Gastrocnemius medialis (tissue), 4 donors: ENCODE measurements around the gene C3orf85. TPM values are rescaled to one million over a fixed set of nuclear protein-coding genes. Genes with fewer than 3 reads are reported as not detected.
"Not testable (repeated sequence)": the region's sequence is repeated elsewhere in the genome, so short reads cannot be mapped to it uniquely, and the experiment has no call there.

Experiments
- ATAC-seq, 2 donors: fragments of 150-250 bp; one replicate each; pipeline ENCODE4 v1.9.1; 2016
- DNase-seq, 2 donors: peaks; one replicate each; pipeline ENCODE4 v3.0.0-alpha.2; 2019
- H3K27ac ChIP-seq, 4 donors: fragments of 200-600 bp; sonication (generic); 1 replicate in 1 of 4; 2 replicates in 3 of 4; pipeline ENCODE4 v1.5.1; 2016 to 2018; ENCODE audit warnings: mild to moderate bottlenecking in 2 of 4, moderate library complexity in 1 of 4
- H3K27me3 ChIP-seq, 3 donors: fragments of 200-600 bp; sonication (generic) in 2 of 3; 1 replicate in 1 of 3; 2 replicates in 2 of 3; pipeline versions ENCODE4 v1.5.1 to v1.6.0; 2016 to 2019; ENCODE audit warnings: mild to moderate bottlenecking in 1 of 3, moderate library complexity in 1 of 3
- H3K36me3 ChIP-seq, 2 donors: fragments of 200-600 bp; sonication (generic) in 1 of 2; one replicate each; pipeline ENCODE4 v1.5.1; 2017 to 2018
- H3K4me1 ChIP-seq, 2 donors: fragments of 200-600 bp; sonication (generic) in 1 of 2; one replicate each; pipeline ENCODE4 v1.5.1; 2016 to 2017; ENCODE audit warnings: mild to moderate bottlenecking in 2 of 2
- H3K4me3 ChIP-seq, 4 donors: fragments of 200-600 bp; sonication (generic) in 3 of 4; 1 replicate in 1 of 4; 2 replicates in 3 of 4; pipeline ENCODE4 v1.5.1; 2016 to 2019; ENCODE audit warnings: mild to moderate bottlenecking in 2 of 4
- H3K9me3 ChIP-seq, 3 donors: fragments of 200-600 bp; sonication (generic) in 2 of 3; 1 replicate in 1 of 3; 2 replicates in 2 of 3; pipeline ENCODE4 v1.5.1; 2016 to 2019
- POLR2A ChIP-seq, 2 donors: fragments of 450-650 bp; IDR thresholded peaks; one replicate each; pipeline ENCODE4 v1.6.1; 2017; ENCODE audit warnings: antibody characterized with exemption in 2 of 2, mild to moderate bottlenecking in 2 of 2, moderate library complexity in 2 of 2
- in situ Hi-C, 4 donors: fragments of 200-750 bp; cut with MboI; loops; one replicate each; pipeline versions ENCODE4 v1.15.0 to v1.8.0; 2017; ENCODE audit warnings: low sequenced_read_pairs in 4 of 4
- intact Hi-C: fragments of 100-400 bp; cut with DNase I; formaldehyde crosslinking; loops from one replicate; pipeline ENCODE4 v1.15.1; 2023; ENCODE audit warnings: low total_unique reads
- total RNA-seq, 4 donors: library from RNA; depleted of rRNA; stranded (reverse); fragments of >200 nt; gene quantifications; one replicate each; pipeline versions ENCODE4 v1.1.0 to v1.2.3, GENCODE V29; 2016
- TF ChIP-seq, protein P1 (sequence below), 5 experiments: fragments of 450-650 bp in 3 of 5; fragments of 200-600 bp in 2 of 5; sonication (generic) in 2 of 5; IDR thresholded peaks in 4 of 5; conservative IDR thresholded peaks in 1 of 5; 1 replicate in 4 of 5; 2 replicates in 1 of 5; pipeline ENCODE4 v1.5.1; 2016 to 2019; ENCODE audit warnings: antibody characterized with exemption in 5 of 5, mild to moderate bottlenecking in 3 of 5, moderate library complexity in 3 of 5

C3orf85 gene
- total RNA-seq, 4 donors from 2014 or later, result not detected

DNA sequence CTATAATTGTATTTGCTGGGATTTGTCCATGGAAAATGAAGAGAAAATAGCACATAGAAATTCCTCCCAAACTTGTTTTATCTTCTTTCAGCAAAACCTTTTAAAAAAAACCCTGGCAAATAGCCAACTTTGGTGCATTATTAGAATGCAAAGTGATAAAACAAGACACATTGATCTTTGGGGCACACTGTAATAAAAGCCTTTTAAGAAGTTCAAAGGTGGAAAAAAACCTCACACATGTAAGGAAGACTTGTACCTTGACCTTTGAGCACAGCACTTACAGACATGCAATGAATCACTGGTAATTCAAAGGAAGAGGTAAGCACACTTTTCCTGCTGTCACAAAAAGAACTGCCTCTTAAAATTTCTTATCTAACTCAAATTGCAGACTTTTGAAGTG, 10.6 kb upstream of the C3orf85 start:
- ATAC-seq, result no peak
- DNase-seq, result no peak
- in situ Hi-C loops, result no loop called here
- Histone ChIP-seq H3K36me3 (no peaks in the 10 kb centered on the region), H3K4me3 (no peak overlapping the region), H3K4me1 (no peaks in the 10 kb centered on the region), H3K9me3 (no peaks in the 10 kb centered on the region), H3K27me3 (no peaks in the 10 kb centered on the region), H3K27ac (no peak overlapping the region)
- intact Hi-C loops, result no loop called here
- TF ChIP-seq, protein P1, sequence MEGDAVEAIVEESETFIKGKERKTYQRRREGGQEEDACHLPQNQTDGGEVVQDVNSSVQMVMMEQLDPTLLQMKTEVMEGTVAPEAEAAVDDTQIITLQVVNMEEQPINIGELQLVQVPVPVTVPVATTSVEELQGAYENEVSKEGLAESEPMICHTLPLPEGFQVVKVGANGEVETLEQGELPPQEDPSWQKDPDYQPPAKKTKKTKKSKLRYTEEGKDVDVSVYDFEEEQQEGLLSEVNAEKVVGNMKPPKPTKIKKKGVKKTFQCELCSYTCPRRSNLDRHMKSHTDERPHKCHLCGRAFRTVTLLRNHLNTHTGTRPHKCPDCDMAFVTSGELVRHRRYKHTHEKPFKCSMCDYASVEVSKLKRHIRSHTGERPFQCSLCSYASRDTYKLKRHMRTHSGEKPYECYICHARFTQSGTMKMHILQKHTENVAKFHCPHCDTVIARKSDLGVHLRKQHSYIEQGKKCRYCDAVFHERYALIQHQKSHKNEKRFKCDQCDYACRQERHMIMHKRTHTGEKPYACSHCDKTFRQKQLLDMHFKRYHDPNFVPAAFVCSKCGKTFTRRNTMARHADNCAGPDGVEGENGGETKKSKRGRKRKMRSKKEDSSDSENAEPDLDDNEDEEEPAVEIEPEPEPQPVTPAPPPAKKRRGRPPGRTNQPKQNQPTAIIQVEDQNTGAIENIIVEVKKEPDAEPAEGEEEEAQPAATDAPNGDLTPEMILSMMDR (IDR thresholded peaks at IDR 0.05 in 4 of 5, conservative IDR thresholded peaks at IDR 0.05 in 1 of 5), result no peak
- TF ChIP-seq POLR2A (IDR thresholded peaks at IDR 0.05), result no peak

GRCh38 chr3:109127553-109127952, 9.0 kb upstream of the C3orf85 start:
- in situ Hi-C loops, result no loop called here
- ATAC-seq, result no peak

DNA sequence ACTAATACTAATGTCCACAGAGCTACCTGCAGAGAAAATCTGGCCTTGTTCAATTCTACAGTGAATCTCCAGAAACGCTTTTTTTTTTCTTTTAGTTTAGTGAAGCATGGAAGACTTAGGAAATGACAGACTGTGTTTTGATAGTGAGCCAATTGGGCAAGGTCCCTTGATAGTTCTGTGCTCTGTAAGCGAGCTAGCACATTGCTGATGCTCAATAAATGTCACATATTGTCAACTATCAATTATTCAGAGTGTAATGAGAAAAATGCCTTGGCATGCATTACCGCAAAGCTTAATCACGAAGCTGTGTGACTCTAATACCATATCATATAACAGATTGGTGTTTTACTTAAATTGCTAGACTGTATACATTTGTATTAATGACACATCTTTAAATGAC, 5.2 kb upstream of the C3orf85 start:
- H3K27me3 ChIP-seq, result no peaks in the 10 kb centered on the region

More at GRCh38 chr3:109127553-109127952, 9.0 kb upstream of the C3orf85 start:
- no peaks in the 10 kb centered on the region for H3K36me3 ChIP-seq
- TF ChIP-seq, protein P1 (IDR thresholded peaks at IDR 0.05 in 4 of 5, conservative IDR thresholded peaks at IDR 0.05 in 1 of 5), result no peak
- no peak for DNase-seq
- no peak overlapping the region for H3K4me3 ChIP-seq
- no peaks in the 10 kb centered on the region for H3K4me1 ChIP-seq
- no peaks in the 10 kb centered on the region for H3K9me3 ChIP-seq
- intact Hi-C loops, result no loop called here
- no peak overlapping the region for H3K27ac ChIP-seq
- no peaks in the 10 kb centered on the region for H3K27me3 ChIP-seq

GRCh38 chr3:109132801-109133473, 3.6 kb upstream of the C3orf85 start:
- intact Hi-C loops (no loop called here), in situ Hi-C loops (no loop called here)
- no peak overlapping the region for H3K4me3 ChIP-seq
- no peaks in the 10 kb centered on the region for H3K36me3 ChIP-seq
- TF ChIP-seq POLR2A (IDR thresholded peaks at IDR 0.05), result no peak
- TF ChIP-seq, protein P1 (IDR thresholded peaks at IDR 0.05 in 4 of 5, conservative IDR thresholded peaks at IDR 0.05 in 1 of 5), result no peak
- ATAC-seq (no peak), DNase-seq (no peak)
- no peaks in the 10 kb centered on the region for H3K27me3 ChIP-seq
- H3K9me3 ChIP-seq, result no peaks in the 10 kb centered on the region
- H3K4me1 ChIP-seq, result no peaks in the 10 kb centered on the region
- H3K27ac ChIP-seq, result no peak overlapping the region

More for the DNA sequence above, 5.2 kb upstream of the C3orf85 start:
- intact Hi-C loops, result no loop called here
- Histone ChIP-seq H3K27ac (no peak overlapping the region), H3K9me3 (no peaks in the 10 kb centered on the region), H3K4me1 (no peaks in the 10 kb centered on the region), H3K4me3 (no peak overlapping the region), H3K36me3 (no peaks in the 10 kb centered on the region)
- ATAC-seq (no peak), DNase-seq (no peak)
- in situ Hi-C loops, result no loop called here
- no peak for TF ChIP-seq POLR2A (IDR thresholded peaks at IDR 0.05)
- TF ChIP-seq, protein P1 (IDR thresholded peaks at IDR 0.05 in 4 of 5, conservative IDR thresholded peaks at IDR 0.05 in 1 of 5), result no peak

DNA sequence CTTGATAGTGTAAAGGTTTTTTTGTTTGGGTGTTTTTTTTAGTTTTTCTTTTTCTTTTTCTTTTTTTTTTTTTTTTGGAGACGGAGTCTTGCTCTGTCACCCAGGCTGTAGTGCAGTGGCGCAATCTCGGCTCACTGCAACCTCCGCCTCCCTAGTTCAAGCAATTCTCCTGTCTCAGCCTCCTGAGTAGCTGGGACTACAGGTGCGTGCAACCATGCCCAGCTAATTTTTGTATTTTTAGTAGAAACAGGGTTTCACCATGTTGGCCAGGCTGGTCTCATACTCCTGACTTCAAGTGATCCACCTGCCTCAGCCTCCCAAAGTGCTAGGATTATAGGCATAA, 3.1 kb upstream of the C3orf85 start:
- not testable (repeated sequence) for ATAC-seq, H3K27ac ChIP-seq

More for the DNA sequence above, 3.1 kb upstream of the C3orf85 start:
- H3K9me3 ChIP-seq, intact Hi-C loops, H3K27me3 ChIP-seq, H3K36me3 ChIP-seq, in situ Hi-C loops, H3K4me3 ChIP-seq, H3K4me1 ChIP-seq, DNase-seq: not testable (repeated sequence)
